Neural cell (in vitro differentiated cells): ENCODE data around the gene PPIF.

Source experiments
- EP300 ChIP-seq: fragments of 450-650 bp; conservative IDR thresholded peaks from 2 replicates; pipeline ENCODE4 v1.6.1; 2014; ENCODE audit warnings: antibody characterized with exemption, mild to moderate bottlenecking, moderate library complexity; ENCODE audit not compliant: poor library complexity, severe bottlenecking
- TF ChIP-seq, protein P1 (sequence below): fragments of 450-650 bp; IDR thresholded peaks from 2 replicates; pipeline ENCODE4 v1.5.1; 2014; ENCODE audit warnings: antibody characterized with exemption, mild to moderate bottlenecking, moderate library complexity; ENCODE audit not compliant: poor library complexity, severe bottlenecking

DNA sequence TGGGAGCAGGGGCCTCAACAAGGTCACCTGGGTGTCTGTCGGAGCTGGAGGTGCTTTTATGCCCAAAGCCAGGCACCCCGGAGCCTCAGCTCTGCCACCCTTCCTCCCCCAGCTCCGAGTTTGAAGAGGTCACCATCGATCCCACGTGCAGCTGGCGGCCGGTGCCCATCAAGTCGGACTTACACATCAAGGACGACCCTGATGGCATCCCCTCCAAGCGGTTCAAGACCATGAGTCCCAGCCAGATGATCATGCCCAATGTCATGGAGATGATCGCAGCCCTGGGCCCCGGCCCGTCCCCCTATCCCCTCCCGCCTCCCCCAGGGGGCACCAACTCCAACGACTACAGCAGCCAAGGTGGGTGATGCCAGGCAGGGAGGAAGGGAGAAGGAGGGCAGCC lies 41.3 kb upstream of the PPIF start:
- TF ChIP-seq, protein P1, sequence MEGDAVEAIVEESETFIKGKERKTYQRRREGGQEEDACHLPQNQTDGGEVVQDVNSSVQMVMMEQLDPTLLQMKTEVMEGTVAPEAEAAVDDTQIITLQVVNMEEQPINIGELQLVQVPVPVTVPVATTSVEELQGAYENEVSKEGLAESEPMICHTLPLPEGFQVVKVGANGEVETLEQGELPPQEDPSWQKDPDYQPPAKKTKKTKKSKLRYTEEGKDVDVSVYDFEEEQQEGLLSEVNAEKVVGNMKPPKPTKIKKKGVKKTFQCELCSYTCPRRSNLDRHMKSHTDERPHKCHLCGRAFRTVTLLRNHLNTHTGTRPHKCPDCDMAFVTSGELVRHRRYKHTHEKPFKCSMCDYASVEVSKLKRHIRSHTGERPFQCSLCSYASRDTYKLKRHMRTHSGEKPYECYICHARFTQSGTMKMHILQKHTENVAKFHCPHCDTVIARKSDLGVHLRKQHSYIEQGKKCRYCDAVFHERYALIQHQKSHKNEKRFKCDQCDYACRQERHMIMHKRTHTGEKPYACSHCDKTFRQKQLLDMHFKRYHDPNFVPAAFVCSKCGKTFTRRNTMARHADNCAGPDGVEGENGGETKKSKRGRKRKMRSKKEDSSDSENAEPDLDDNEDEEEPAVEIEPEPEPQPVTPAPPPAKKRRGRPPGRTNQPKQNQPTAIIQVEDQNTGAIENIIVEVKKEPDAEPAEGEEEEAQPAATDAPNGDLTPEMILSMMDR: no peak
- TF ChIP-seq EP300: no peak
